WTC11 (cell line): ENCODE data around the gene ZNF557. TPM values are rescaled to one million over a fixed set of nuclear protein-coding genes. Genes with fewer than 3 reads are reported as not detected.

Source experiments
- ATAC-seq: fragments of 200-7000 bp; cut with Tn5 transposase; 2 replicates; pipeline ENCODE4 v1.10.0; 2021; ENCODE audit warnings: mild to moderate bottlenecking, moderate library complexity
- CTCF ChIA-PET: fragments of 300-600 bp; sonication (Branson Sonifier 250); formaldehyde crosslinking; loops from one replicate; lab custom pipeline; 2021; ENCODE audit warnings: antibody characterized with exemption; lab: Charles Lee
- POLR2A ChIA-PET: fragments of 350-600 bp; sonication (Branson Sonifier 250); formaldehyde crosslinking; loops from one replicate; lab custom pipeline; 2021; ENCODE audit warnings: antibody characterized with exemption; lab: Charles Lee
- DNase-seq: peaks from one replicate; pipeline ENCODE4 v3.0.0; 2021; ENCODE audit warnings: low spot score
- H3K27ac Mint-ChIP-seq: 2 replicates; pipeline ENCODE4 v1.8.0; 2021; ENCODE audit warnings: mixed read lengths
- H3K27me3 Mint-ChIP-seq: 2 replicates; pipeline ENCODE4 v1.8.0; 2021; ENCODE audit warnings: low read depth, mild to moderate bottlenecking, moderate library complexity, mixed read lengths
- H3K36me3 Mint-ChIP-seq: 2 replicates; pipeline ENCODE4 v1.8.0; 2021; ENCODE audit warnings: mixed read lengths
- H3K4me1 Mint-ChIP-seq: 2 replicates; pipeline ENCODE4 v1.8.0; 2022; ENCODE audit warnings: mixed read lengths
- H3K4me3 Mint-ChIP-seq: 2 replicates; pipeline ENCODE4 v1.8.0; 2021; ENCODE audit warnings: mild to moderate bottlenecking, moderate library complexity, mixed read lengths
- H3K9me3 Mint-ChIP-seq: 2 replicates; pipeline ENCODE4 v1.8.0; 2021; ENCODE audit warnings: mixed read lengths
- CBFB ChIP-seq: sonication (generic); formaldehyde crosslinking; IDR thresholded peaks from 2 replicates; pipeline ENCODE4 v1.8.1; 2022; ENCODE audit warnings: mild to moderate bottlenecking, low read depth, missing genetic modification reagents
- ESRRA ChIP-seq: sonication (generic); formaldehyde crosslinking; IDR thresholded peaks from 2 replicates; pipeline ENCODE4 v1.8.1; 2022; ENCODE audit warnings: mild to moderate bottlenecking, missing genetic modification reagents, borderline replicate concordance
- ETV6 ChIP-seq: sonication (generic); formaldehyde crosslinking; IDR thresholded peaks from 2 replicates; pipeline ENCODE4 v1.8.1; 2022; ENCODE audit warnings: mild to moderate bottlenecking, missing genetic modification reagents
- FOXK1 ChIP-seq: sonication (generic); formaldehyde crosslinking; IDR thresholded peaks from 2 replicates; pipeline ENCODE4 v1.8.0; 2022; ENCODE audit warnings: mild to moderate bottlenecking, moderate library complexity, missing genetic modification reagents
- GTF2I ChIP-seq: fragments of 250-450 bp; sonication (Bioruptor Pico); conservative IDR thresholded peaks from 2 replicates; pipeline ENCODE4 v1.4.0; 2021; ENCODE audit warnings: mild to moderate bottlenecking
- JUN ChIP-seq: sonication (generic); formaldehyde crosslinking; IDR thresholded peaks from 2 replicates; pipeline ENCODE4 v1.8.0; 2023; ENCODE audit warnings: mild to moderate bottlenecking, missing genetic modification reagents
- KAT7 ChIP-seq: sonication (generic); formaldehyde crosslinking; IDR thresholded peaks from 2 replicates; pipeline ENCODE4 v1.8.1; 2023; ENCODE audit warnings: missing genetic modification reagents, mild to moderate bottlenecking, borderline replicate concordance
- NFYB ChIP-seq: sonication (generic); formaldehyde crosslinking; conservative IDR thresholded peaks from 2 replicates; pipeline ENCODE4 v1.8.0; 2022; ENCODE audit warnings: low read depth, missing genetic modification reagents
- NR3C1 ChIP-seq: sonication (generic); formaldehyde crosslinking; conservative IDR thresholded peaks from 2 replicates; pipeline ENCODE4 v1.8.1; 2023; ENCODE audit warnings: low read depth, mild to moderate bottlenecking, missing genetic modification reagents
- SP1 ChIP-seq: sonication (generic); formaldehyde crosslinking; conservative IDR thresholded peaks from 2 replicates; pipeline ENCODE4 v1.8.1; 2022; ENCODE audit warnings: missing genetic modification reagents
- TEAD4 ChIP-seq: sonication (generic); formaldehyde crosslinking; IDR thresholded peaks from 2 replicates; pipeline ENCODE4 v1.8.0; 2022; ENCODE audit warnings: mild to moderate bottlenecking, missing genetic modification reagents
- TP53 ChIP-seq: sonication (generic); formaldehyde crosslinking; IDR thresholded peaks from 2 replicates; pipeline ENCODE4 v1.8.1; 2023; ENCODE audit warnings: mild to moderate bottlenecking, missing genetic modification reagents
- ZNF121 ChIP-seq: sonication (generic); formaldehyde crosslinking; IDR thresholded peaks from 2 replicates; pipeline ENCODE4 v1.8.0; 2023; ENCODE audit warnings: missing genetic modification reagents
- ZNF263 ChIP-seq: sonication (generic); formaldehyde crosslinking; IDR thresholded peaks from 2 replicates; pipeline ENCODE4 v1.8.1; 2022; ENCODE audit warnings: low read depth, mild to moderate bottlenecking, moderate library complexity, missing genetic modification reagents
- ZNF317 ChIP-seq: sonication (generic); formaldehyde crosslinking; IDR thresholded peaks from 2 replicates; pipeline ENCODE4 v1.8.1; 2023; ENCODE audit warnings: low read depth, mild to moderate bottlenecking, moderate library complexity, missing genetic modification reagents, borderline replicate concordance
- total RNA-seq: library from RNA; stranded (reverse); gene quantifications from 3 replicates; pipeline ENCODE4 v1.2.3, GENCODE V29; 2021
- TF ChIP-seq, protein P1 (sequence below): sonication (generic); formaldehyde crosslinking; conservative IDR thresholded peaks from 2 replicates; pipeline ENCODE4 v1.8.1; 2022; ENCODE audit warnings: mild to moderate bottlenecking, missing genetic modification reagents
- TF ChIP-seq, protein P2 (sequence below): sonication (generic); formaldehyde crosslinking; IDR thresholded peaks from 2 replicates; pipeline ENCODE4 v1.8.0; 2023; ENCODE audit warnings: missing genetic modification reagents, mild to moderate bottlenecking, borderline replicate concordance
- TF ChIP-seq, protein P3 (sequence below): sonication (generic); formaldehyde crosslinking; IDR thresholded peaks from 2 replicates; pipeline ENCODE4 v1.8.0; 2022; ENCODE audit warnings: mild to moderate bottlenecking, missing genetic modification reagents

The ZNF557 gene
- total RNA-seq, 1 experiment from 2014 or later, result 6.7 TPM

DNA sequence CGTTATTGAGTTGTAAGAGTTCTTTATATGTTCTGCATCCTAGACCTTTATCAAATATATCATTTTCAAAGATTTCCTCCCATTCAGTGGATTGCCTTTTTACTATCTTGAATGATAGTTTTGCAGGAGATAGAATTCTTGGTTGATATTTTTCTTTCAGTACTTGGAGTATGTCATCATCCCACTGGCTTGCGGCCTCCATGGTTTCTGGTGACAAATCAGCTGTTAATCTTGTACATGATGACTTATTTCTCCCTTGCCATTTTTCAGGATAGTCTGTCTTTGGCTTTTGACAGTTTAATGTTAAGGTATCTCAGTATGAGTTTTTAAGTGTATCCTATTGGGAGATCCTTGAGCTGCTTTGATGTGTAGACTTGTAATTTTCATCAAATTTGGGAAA is 8.5 kb downstream of the ZNF557 start:
- ChIA-PET CTCF (no interaction called here), POLR2A (no interaction called here)
- Mint-ChIP-seq H3K36me3 (peaks cover 83% of the 10 kb centered on the region), H3K4me3 (no peak overlapping the region), H3K27ac (no peak overlapping the region), H3K4me1 (no peaks in the 10 kb centered on the region), H3K9me3 (peaks cover 58% of the 10 kb centered on the region), H3K27me3 (peaks cover 9% of the 10 kb centered on the region)
- ATAC-seq, result no peak
- no peak for DNase-seq
- TF ChIP-seq ZNF121 (CRISPR knock-in tag) (no peak), ZNF317 (CRISPR knock-in tag) (peak; percentile 84)

DNA sequence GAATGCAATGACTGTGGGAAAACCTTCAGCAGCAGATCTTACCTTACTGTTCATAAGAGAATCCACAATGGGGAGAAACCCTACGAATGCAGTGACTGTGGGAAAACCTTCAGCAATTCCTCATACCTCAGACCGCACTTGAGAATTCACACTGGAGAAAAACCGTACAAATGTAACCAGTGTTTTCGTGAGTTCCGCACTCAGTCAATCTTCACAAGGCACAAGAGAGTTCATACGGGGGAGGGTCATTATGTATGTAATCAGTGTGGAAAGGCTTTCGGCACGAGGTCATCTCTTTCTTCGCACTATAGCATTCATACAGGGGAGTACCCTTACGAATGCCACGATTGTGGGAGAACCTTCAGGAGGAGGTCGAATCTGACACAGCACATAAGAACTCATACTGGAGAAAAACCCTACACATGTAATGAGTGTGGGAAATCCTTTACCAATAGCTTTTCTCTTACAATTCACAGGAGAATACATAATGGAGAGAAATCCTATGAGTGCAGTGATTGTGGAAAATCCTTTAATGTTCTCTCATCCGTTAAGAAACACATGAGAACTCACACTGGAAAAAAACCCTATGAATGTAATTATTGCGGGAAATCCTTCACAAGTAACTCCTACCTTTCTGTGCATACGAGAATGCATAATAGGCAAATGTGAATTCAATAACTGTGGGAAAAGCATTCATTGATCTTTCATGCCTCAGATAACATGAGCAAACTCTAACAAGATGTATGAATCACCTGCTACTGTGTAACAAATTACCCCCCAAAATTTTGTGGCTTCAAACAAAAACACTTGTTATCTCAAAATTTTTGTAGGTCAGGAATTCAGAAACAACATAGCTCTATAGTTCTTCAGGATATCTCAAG is 13.8 kb downstream of the ZNF557 start:
- DNase-seq, result no peak
- peaks cover 93% of the 10 kb centered on the region for H3K36me3 Mint-ChIP-seq
- no peak overlapping the region for H3K4me3 Mint-ChIP-seq
- ATAC-seq, result no peak
- H3K4me1 Mint-ChIP-seq, result no peaks in the 10 kb centered on the region
- TF ChIP-seq NFYB (CRISPR knock-in tag) (no peak), GTF2I (CRISPR knock-in tag) (peak; percentile 50; the same call in 1 of the 2 replicates)
- peaks cover 75% of the 10 kb centered on the region for H3K9me3 Mint-ChIP-seq
- CTCF ChIA-PET, result no interaction called here
- peaks cover 26% of the 10 kb centered on the region for H3K27me3 Mint-ChIP-seq
- POLR2A ChIA-PET, result no interaction called here
- H3K27ac Mint-ChIP-seq, result no peak overlapping the region

DNA sequence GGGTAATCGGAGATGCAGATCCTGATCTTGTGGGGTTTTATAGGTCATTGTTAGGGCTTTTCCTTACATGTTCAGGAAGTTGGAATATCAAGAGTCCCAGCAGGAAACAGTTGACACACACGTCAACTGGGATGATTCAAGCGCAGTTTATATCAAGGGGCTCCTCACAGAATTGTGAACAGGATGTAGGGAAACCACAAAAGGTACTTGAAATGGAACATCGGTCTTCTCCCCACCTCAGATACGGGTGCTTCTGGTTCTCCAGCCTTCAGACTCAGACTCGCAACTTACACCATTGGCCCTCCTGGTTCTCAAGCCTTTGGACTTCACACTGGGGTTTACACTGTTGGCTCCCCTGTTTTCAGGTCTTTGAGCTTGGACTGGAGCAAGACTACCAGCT is 19.5 kb downstream of the ZNF557 start:
- CTCF ChIA-PET, result no interaction called here
- H3K36me3 Mint-ChIP-seq, result peaks cover 82% of the 10 kb centered on the region

DNA sequence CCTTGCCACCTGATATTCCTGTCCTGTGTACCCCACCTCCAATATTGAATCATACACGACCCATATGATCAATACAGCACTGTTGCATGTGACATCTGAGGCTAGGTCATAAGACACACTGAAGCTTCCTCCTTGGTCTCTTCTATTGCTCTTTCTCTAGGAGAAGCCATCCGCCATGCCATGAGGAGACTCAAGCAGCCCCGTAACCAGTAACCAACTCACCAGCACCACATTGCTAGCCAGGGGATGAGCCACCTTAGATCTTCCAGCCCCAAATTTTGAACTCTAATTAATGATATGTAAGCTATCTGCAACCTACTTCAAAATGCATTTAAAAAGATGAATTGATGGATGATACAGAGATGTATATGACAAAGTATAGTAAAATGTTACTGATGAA is 28.6 kb downstream of the ZNF557 start:
- Mint-ChIP-seq H3K4me3 (peak overlapping the region; percentile 75), H3K4me1 (peaks cover 13% of the 10 kb centered on the region), H3K27ac (peak overlapping the region; percentile 78), H3K36me3 (peaks cover 35% of the 10 kb centered on the region), H3K27me3 (peaks cover 7% of the 10 kb centered on the region), H3K9me3 (peaks cover 33% of the 10 kb centered on the region)
- TF ChIP-seq, protein P1, sequence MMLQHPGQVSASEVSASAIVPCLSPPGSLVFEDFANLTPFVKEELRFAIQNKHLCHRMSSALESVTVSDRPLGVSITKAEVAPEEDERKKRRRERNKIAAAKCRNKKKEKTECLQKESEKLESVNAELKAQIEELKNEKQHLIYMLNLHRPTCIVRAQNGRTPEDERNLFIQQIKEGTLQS (CRISPR knock-in tag), result no peak
- TF ChIP-seq NR3C1 (CRISPR knock-in tag), result no peak
- ChIA-PET CTCF (interaction anchor here (1.4 kb wide), 1 partner anchor 470 kb away, joined by 4 read pairs; no protein-coding TSS in a partner anchor), POLR2A (interaction anchor here (0.5 to 1.8 kb wide), 2 partner anchors 243 to 255 kb away, joined by 3 to 5 read pairs; no protein-coding TSS in a partner anchor)
- no peak for DNase-seq
- ATAC-seq, result no peak

More for the DNA sequence above, 19.5 kb downstream of the ZNF557 start:
- POLR2A ChIA-PET, result no interaction called here
- no peak for TF ChIP-seq ESRRA (CRISPR knock-in tag)
- TF ChIP-seq, all 79 proteins: peak for 0
- Mint-ChIP-seq H3K4me1 (no peaks in the 10 kb centered on the region), H3K27ac (no peak overlapping the region), H3K4me3 (no peak overlapping the region), H3K27me3 (peaks cover 8% of the 10 kb centered on the region), H3K9me3 (peaks cover 62% of the 10 kb centered on the region)
- no peak for DNase-seq
- ATAC-seq, result no peak

DNA sequence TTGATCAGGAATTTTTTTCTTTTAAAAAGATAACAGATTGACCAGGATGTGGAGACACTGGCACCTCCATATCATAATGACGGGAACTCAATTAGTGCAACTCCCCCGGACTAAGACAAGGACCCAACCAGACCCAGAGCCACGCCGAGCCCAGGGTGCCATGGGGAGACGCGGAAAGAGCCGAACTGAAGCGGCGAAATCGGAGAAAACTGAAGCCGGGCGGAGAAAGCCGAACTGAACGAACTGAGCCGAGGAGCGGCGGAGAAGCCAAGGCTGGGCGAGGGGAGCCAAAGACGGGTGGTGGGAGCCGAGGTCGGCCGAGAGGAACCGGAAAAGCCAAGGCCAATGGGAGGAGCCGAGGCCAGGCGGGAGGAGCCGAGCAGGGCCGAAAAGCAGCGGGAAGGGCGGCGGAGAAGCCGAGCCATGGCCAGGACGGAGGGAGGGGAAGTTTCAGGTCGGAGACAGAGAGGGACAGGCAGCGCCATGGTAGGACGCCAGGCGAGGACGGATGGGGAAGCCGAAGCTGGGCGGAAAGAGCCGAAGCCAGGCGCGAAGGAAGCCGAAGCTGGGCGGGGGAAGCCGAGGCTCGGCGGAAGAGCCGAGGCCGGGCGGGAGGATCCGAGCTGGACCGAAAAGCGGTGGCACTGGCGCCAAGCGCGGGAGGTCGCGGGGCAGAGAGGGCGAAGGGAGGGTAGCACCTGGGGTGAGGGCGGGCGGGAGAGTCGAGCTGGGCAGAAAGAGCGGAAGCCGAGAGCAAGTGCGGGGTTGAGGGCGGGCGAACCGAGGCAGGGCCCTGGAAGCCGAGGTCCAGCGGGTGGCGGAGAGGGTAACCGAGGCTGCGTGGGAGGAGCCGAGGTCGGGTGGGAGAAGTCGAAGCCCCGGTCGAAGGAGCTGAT is 29.4 kb downstream of the ZNF557 start:
- H3K27me3 Mint-ChIP-seq, result peaks cover 7% of the 10 kb centered on the region
- peak overlapping the region; percentile 75 for H3K4me3 Mint-ChIP-seq
- H3K9me3 Mint-ChIP-seq, result peaks cover 29% of the 10 kb centered on the region
- H3K36me3 Mint-ChIP-seq, result peaks cover 31% of the 10 kb centered on the region
- H3K27ac Mint-ChIP-seq, result peak overlapping the region; percentile 78
- H3K4me1 Mint-ChIP-seq, result peaks cover 13% of the 10 kb centered on the region
- ATAC-seq (peak; percentile 88), DNase-seq (peak; percentile 95)
- CTCF ChIA-PET, result interaction anchor here (0.5 to 2.9 kb wide), 24 partner anchors 11 to 1767 kb away, joined by 3 to 32 read pairs (median 4); partner anchors contain the start of genes MAP2K7, TRAPPC5 and ZNF557
- POLR2A ChIA-PET, result interaction anchor here (0.6 to 1.8 kb wide), 8 partner anchors 20 to 456 kb away, joined by 3 to 5 read pairs (median 4); no protein-coding TSS in a partner anchor
- TF ChIP-seq TP53 (CRISPR knock-in tag), result 0 out of 2 replicates have a peak, but pooled peaks have one; percentile 37
- TF ChIP-seq ZNF263, result no peak
- no peak for TF ChIP-seq FOXK1 (CRISPR knock-in tag)
- no peak for TF ChIP-seq KAT7 (CRISPR knock-in tag)
- TF ChIP-seq, protein P2, sequence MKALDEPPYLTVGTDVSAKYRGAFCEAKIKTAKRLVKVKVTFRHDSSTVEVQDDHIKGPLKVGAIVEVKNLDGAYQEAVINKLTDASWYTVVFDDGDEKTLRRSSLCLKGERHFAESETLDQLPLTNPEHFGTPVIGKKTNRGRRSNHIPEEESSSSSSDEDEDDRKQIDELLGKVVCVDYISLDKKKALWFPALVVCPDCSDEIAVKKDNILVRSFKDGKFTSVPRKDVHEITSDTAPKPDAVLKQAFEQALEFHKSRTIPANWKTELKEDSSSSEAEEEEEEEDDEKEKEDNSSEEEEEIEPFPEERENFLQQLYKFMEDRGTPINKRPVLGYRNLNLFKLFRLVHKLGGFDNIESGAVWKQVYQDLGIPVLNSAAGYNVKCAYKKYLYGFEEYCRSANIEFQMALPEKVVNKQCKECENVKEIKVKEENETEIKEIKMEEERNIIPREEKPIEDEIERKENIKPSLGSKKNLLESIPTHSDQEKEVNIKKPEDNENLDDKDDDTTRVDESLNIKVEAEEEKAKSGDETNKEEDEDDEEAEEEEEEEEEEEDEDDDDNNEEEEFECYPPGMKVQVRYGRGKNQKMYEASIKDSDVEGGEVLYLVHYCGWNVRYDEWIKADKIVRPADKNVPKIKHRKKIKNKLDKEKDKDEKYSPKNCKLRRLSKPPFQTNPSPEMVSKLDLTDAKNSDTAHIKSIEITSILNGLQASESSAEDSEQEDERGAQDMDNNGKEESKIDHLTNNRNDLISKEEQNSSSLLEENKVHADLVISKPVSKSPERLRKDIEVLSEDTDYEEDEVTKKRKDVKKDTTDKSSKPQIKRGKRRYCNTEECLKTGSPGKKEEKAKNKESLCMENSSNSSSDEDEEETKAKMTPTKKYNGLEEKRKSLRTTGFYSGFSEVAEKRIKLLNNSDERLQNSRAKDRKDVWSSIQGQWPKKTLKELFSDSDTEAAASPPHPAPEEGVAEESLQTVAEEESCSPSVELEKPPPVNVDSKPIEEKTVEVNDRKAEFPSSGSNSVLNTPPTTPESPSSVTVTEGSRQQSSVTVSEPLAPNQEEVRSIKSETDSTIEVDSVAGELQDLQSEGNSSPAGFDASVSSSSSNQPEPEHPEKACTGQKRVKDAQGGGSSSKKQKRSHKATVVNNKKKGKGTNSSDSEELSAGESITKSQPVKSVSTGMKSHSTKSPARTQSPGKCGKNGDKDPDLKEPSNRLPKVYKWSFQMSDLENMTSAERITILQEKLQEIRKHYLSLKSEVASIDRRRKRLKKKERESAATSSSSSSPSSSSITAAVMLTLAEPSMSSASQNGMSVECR (CRISPR knock-in tag), result peak; percentile 45; the same call in 1 of the 2 replicates
- TF ChIP-seq SP1 (CRISPR knock-in tag), result peak; percentile 57; the same call in 1 of the 2 replicates
- TF ChIP-seq TEAD4 (CRISPR knock-in tag), result no peak
- no peak for TF ChIP-seq CBFB (CRISPR knock-in tag)
- TF ChIP-seq, protein P3, sequence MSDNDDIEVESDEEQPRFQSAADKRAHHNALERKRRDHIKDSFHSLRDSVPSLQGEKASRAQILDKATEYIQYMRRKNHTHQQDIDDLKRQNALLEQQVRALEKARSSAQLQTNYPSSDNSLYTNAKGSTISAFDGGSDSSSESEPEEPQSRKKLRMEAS (CRISPR knock-in tag), result peak; percentile 27; the same call in 1 of the 2 replicates
- no peak; the same call in 1 of the 2 replicates for TF ChIP-seq ETV6
- TF ChIP-seq JUN (CRISPR knock-in tag), result no peak
